Endodermal cell (in vitro differentiated cells): ENCODE measurements around the gene POLD2. TPM values are rescaled to one million over a fixed set of nuclear protein-coding genes. Genes with fewer than 3 reads are reported as not detected.

Experiments
- DNase-seq: peaks from one replicate; pipeline ENCODE4 v3.0.0-alpha.2; 2017
- H3K27ac ChIP-seq: 2 replicates; pipeline ENCODE4 v1.5.1; 2013; ENCODE audit warnings: mild to moderate bottlenecking, low read depth, low read length, moderate library complexity
- H3K27me3 ChIP-seq: 2 replicates; pipeline ENCODE4 v1.6.1; 2013; ENCODE audit warnings: mild to moderate bottlenecking, low read length, moderate library complexity; ENCODE audit not compliant: insufficient read depth, control insufficient read depth, poor library complexity, severe bottlenecking
- H3K36me3 ChIP-seq: 2 replicates; pipeline ENCODE4 v1.7.0; 2013; ENCODE audit warnings: mild to moderate bottlenecking, low read length, moderate library complexity; ENCODE audit not compliant: control insufficient read depth, insufficient read depth
- H3K4me1 ChIP-seq: one replicate; pipeline ENCODE4 v1.7.0; 2013; ENCODE audit warnings: low read length; ENCODE audit not compliant: control insufficient read depth, insufficient read depth
- H3K4me3 ChIP-seq: 2 replicates; pipeline ENCODE4 v1.5.1; 2013; ENCODE audit warnings: mild to moderate bottlenecking, low read length, moderate library complexity
- H3K9ac ChIP-seq: 2 replicates; pipeline ENCODE4 v1.6.1; 2013; ENCODE audit warnings: mild to moderate bottlenecking, low read length, moderate library complexity; ENCODE audit not compliant: poor library complexity, severe bottlenecking; ENCODE audit errors: extremely low read depth
- H3K9me3 ChIP-seq: 2 replicates; pipeline ENCODE4 v1.6.1; 2013; ENCODE audit warnings: mild to moderate bottlenecking, low read length, moderate library complexity; ENCODE audit not compliant: control insufficient read depth
- H3K27ac Mint-ChIP-seq: 2 replicates; pipeline ENCODE4 v1.8.0; 2020; ENCODE audit warnings: mixed read lengths
- H3K27me3 Mint-ChIP-seq: 2 replicates; pipeline ENCODE4 v1.8.0; 2021; ENCODE audit warnings: mild to moderate bottlenecking, mixed read lengths; ENCODE audit not compliant: insufficient read depth
- H3K36me3 Mint-ChIP-seq: 2 replicates; pipeline ENCODE4 v1.8.0; 2020; ENCODE audit warnings: low read depth, mixed read lengths
- H3K4me1 Mint-ChIP-seq: 2 replicates; pipeline ENCODE4 v1.8.0; 2020; ENCODE audit warnings: mixed read lengths
- H3K4me3 Mint-ChIP-seq: 2 replicates; pipeline ENCODE4 v1.8.0; 2020; ENCODE audit warnings: mild to moderate bottlenecking, moderate library complexity, mixed read lengths
- H3K9me3 Mint-ChIP-seq: 2 replicates; pipeline ENCODE4 v1.8.0; 2020; ENCODE audit warnings: mild to moderate bottlenecking, mixed read lengths
- CTCF ChIP-seq: fragments of 200-600 bp; sonication (generic); conservative IDR thresholded peaks from 2 replicates; pipeline ENCODE4 v1.5.0; 2021; ENCODE audit warnings: antibody characterized with exemption, mild to moderate bottlenecking
- WGBS, 2 experiments: methylation state at CpG; one replicate each; pipeline versions ENCODE4 v1.1.5 to v1.1.7; 2013; ENCODE audit warnings: missing lambda C conversion rate in 2 of 2, mixed read lengths in 1 of 2; ENCODE audit not compliant: insufficient coverage in 1 of 2, insufficient read length in 1 of 2; 5-methylcytosine and 5-hydroxymethylcytosine counted together
- total RNA-seq, 2 donors: library from RNA; stranded (reverse); fragmentation: NEBNext Ultra II Directional in 1 of 2; extraction: Animal tissue kit (Norgen Biotek cat#: 25700) in 1 of 2; gene quantifications; 2 replicates in 1 of 2; 3 replicates in 1 of 2; pipeline ENCODE4 v1.2.1, GENCODE V29; 2021

The POLD2 gene
- total RNA-seq, 2 donors from 2014 or later: 127 to 141 TPM

DNA sequence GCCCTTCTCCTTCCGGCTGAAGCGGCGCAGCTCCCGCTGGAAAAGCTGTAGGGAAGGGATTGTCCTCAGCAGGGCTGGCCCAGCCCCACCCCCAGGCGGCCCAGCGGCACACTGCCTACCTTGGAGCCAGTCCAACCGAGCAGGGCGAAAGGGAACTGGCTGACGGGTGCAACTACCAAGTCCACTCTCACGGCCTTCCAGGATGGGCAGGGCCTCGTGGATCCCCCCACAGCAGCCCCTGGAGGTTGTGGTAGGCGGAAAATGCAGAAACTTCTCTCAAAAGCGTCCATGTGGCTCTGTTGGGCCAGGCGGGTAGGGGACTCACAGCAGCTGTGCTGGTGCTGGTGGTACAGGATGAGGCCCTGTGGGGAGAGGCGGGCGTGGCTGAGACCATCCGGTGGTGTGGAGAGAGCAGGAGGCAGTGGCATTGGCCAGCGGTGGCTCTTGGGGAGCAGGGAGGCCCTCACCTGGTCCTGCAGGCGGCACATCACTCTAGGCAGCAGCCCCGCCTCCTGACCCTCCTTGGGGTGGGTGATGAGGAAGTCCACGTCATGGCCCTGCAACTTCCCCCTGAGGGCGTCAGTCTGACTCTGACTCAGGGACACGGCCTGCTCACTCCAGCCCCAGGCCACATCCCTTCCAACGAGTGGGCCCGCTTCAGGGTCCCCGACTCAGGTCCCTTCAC is 49.5 kb downstream of the POLD2 start:
- Mint-ChIP-seq H3K9me3 (no peaks in the 10 kb centered on the region), H3K4me1 (no peaks in the 10 kb centered on the region), H3K4me3 (no peak overlapping the region), H3K27me3 (peaks cover 4% of the 10 kb centered on the region), H3K36me3 (peaks cover 40% of the 10 kb centered on the region), H3K27ac (no peak overlapping the region)
- no peaks in the 10 kb centered on the region for H3K9me3 ChIP-seq
- H3K27ac ChIP-seq: no peak overlapping the region
- no peak overlapping the region for H3K9ac ChIP-seq
- H3K4me3 ChIP-seq: no peak overlapping the region
- TF ChIP-seq CTCF: no peak
- peaks cover 4% of the 10 kb centered on the region for H3K27me3 ChIP-seq
- WGBS, 2 experiments: 93% methylated on average over 15 to 25 of the region's 26 CpGs
- DNase-seq: peak; percentile 84
- peaks cover 25% of the 10 kb centered on the region for H3K36me3 ChIP-seq
- H3K4me1 ChIP-seq: no peaks in the 10 kb centered on the region

DNA sequence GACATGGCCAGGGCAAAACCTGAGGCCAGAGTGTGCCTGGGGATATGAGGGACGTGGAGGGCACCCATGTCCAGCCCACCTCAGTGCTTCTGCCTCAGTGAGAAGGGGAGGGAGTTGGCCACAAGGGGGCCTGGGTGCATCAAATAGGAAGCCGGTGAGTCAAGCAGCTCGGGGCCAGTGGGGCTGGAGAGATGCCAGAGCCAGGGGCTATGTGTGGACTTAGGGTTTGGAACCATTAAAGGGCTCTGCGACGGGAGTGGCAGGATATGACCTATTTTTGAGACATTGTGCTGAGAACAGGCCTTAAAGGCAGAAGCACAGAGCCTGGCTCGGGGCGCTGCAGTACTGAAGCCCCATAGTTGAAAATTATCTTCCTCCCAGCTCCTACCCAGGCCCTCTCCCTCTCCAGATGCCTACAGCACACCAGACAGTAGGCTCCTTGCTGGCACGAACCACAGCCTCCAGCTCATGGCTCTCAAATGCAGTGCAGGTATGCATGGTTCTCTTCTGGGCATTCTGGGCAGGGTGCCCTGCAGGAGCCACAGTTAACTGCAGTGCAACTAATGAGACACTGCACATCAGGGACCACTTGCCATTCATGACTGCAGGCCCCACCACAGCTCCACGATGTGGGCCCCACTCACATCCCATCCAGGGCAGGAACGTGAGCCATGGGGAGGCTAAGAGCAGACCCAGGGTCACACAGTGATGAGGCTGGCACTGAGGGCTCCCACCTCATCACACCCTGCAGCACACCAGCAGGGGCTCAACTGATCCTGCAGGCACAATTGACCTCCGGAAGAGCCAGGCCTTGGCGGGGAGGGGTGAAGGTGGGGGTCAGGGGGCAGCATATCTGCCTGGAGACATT is 50.8 kb downstream of the POLD2 start:
- H3K4me3 Mint-ChIP-seq: no peak overlapping the region
- no peak overlapping the region for H3K4me3 ChIP-seq
- peak; percentile 92 for DNase-seq
- peaks cover 14% of the 10 kb centered on the region for H3K27me3 Mint-ChIP-seq
- H3K9me3 Mint-ChIP-seq: no peaks in the 10 kb centered on the region
- peaks cover 10% of the 10 kb centered on the region for H3K27me3 ChIP-seq
- H3K36me3 ChIP-seq: peaks cover 14% of the 10 kb centered on the region
- H3K27ac Mint-ChIP-seq: peak overlapping the region; percentile 46
- H3K4me1 Mint-ChIP-seq: no peaks in the 10 kb centered on the region
- peaks cover 31% of the 10 kb centered on the region for H3K36me3 Mint-ChIP-seq
- no peaks in the 10 kb centered on the region for H3K9me3 ChIP-seq
- no peaks in the 10 kb centered on the region for H3K4me1 ChIP-seq
- 74 to 78% methylated on average over 10 to 12 of the region's 12 CpGs for WGBS, 2 experiments
- no peak overlapping the region for H3K9ac ChIP-seq
- H3K27ac ChIP-seq: no peak overlapping the region
- peak; percentile 82 for TF ChIP-seq CTCF

GRCh38 chr7:44071726-44072363 is 51.5 kb downstream of the POLD2 start:
- peaks cover 10% of the 10 kb centered on the region for H3K27me3 ChIP-seq
- no peaks in the 10 kb centered on the region for H3K4me1 ChIP-seq
- DNase-seq: no peak
- 89 to 92% methylated on average over 4 to 9 of the region's 9 CpGs for WGBS, 2 experiments
- no peak overlapping the region for H3K27ac Mint-ChIP-seq
- H3K4me3 ChIP-seq: no peak overlapping the region
- H3K4me3 Mint-ChIP-seq: no peak overlapping the region
- H3K9me3 ChIP-seq: no peaks in the 10 kb centered on the region
- peaks cover 20% of the 10 kb centered on the region for H3K27me3 Mint-ChIP-seq
- H3K36me3 Mint-ChIP-seq: peaks cover 24% of the 10 kb centered on the region
- no peaks in the 10 kb centered on the region for H3K4me1 Mint-ChIP-seq
- H3K27ac ChIP-seq: no peak overlapping the region
- H3K36me3 ChIP-seq: peaks cover 13% of the 10 kb centered on the region
- no peak overlapping the region for H3K9ac ChIP-seq
- H3K9me3 Mint-ChIP-seq: no peaks in the 10 kb centered on the region
- TF ChIP-seq CTCF: no peak
